ENCODE results near the gene MARCO.

MARCO gene

GRCh38 chr2:118973542-118973951 lies 31.6 kb downstream of the MARCO start:
- DNase-seq = no peak

GRCh38 chr2:118974103-118974993 lies 32.4 kb downstream of the MARCO start:
- DNase-seq = no peak

GRCh38 chr2:118975133-118975532 lies 33.1 kb downstream of the MARCO start:
- no peak for DNase-seq

GRCh38 chr2:118978064-118978463 lies 36.1 kb downstream of the MARCO start:
- no peak for DNase-seq

- DNase-seq = no peak
Observed at GRCh38 chr2:118979152-118979861, 37.3 kb downstream of the MARCO start.

- DNase-seq = no peak
Observed at GRCh38 chr2:118980022-118980421, 38.0 kb downstream of the MARCO start.

- no peak for DNase-seq
Observed at GRCh38 chr2:118980573-118980972, 38.6 kb downstream of the MARCO start.

- no peak for DNase-seq
Observed at GRCh38 chr2:118981632-118982031, 39.6 kb downstream of the MARCO start.

GRCh38 chr2:118982039-118982438 lies 40.0 kb downstream of the MARCO start:
- no peak for DNase-seq

- no peak for DNase-seq
Observed at GRCh38 chr2:118983133-118983532, 41.1 kb downstream of the MARCO start.

GRCh38 chr2:118983915-118984314 lies 41.9 kb downstream of the MARCO start:
- no peak for DNase-seq

- DNase-seq = no peak
Observed at GRCh38 chr2:118986738-118987137, 44.7 kb downstream of the MARCO start.

GRCh38 chr2:118987886-118988285 lies 45.9 kb downstream of the MARCO start:
- DNase-seq = no peak

- DNase-seq = no peak
Observed at GRCh38 chr2:118988706-118989105, 46.7 kb downstream of the MARCO start.

GRCh38 chr2:118989481-118989880 lies 47.5 kb downstream of the MARCO start:
- no peak for DNase-seq

GRCh38 chr2:118990757-118991545 lies 49.0 kb downstream of the MARCO start:
- DNase-seq = no peak

GRCh38 chr2:118991554-118991953 lies 49.6 kb downstream of the MARCO start:
- no peak for DNase-seq

GRCh38 chr2:118992740-118993391 lies 50.9 kb downstream of the MARCO start:
- DNase-seq = no peak

GRCh38 chr2:118993392-118993752 lies 51.4 kb downstream of the MARCO start:
- no peak for DNase-seq

GRCh38 chr2:118994172-118994700 lies 52.2 kb downstream of the MARCO start:
- DNase-seq = no peak

- no peak for DNase-seq
Observed at GRCh38 chr2:118994778-118995177, 52.8 kb downstream of the MARCO start.

Data from amygdala (tissue), 56 donors.